Putamen (tissue), 1 donor: ENCODE results near the gene SPTB.
"Not testable (repeated sequence)": the region's sequence is repeated elsewhere in the genome, so short reads cannot be mapped to it uniquely, and the experiment has no call there.

Experiments
- DNase-seq: peaks from one replicate; pipeline ENCODE4 v3.0.0-alpha.2; 2016; ENCODE audit warnings: low spot score

SPTB gene

GRCh38 chr14:64879635-64880220, at the start of gene SPTB:
Gene SPTB (minus strand): TSS chr14:64879907. CDS start chr14:64823094, 56,813 bp downstream.
- peak; percentile 27 for DNase-seq

DNA sequence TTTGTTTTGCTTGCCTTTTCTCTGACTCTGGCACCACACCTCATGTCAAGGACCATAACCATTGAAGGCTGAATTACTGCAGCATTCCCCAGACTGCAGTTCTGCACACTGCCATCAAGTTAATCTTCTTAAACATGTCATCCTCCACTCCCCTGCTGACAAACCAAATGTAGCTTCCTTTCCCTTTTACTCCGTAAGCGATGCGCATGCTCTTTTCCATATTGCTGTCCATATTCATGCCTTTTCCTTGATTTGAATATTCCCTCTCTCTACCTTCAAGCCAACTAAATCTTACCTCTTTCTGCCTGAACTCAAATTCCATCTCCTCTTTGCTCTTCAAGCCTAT, 49.3 kb upstream of the SPTB start:
- no peak for DNase-seq

- no peak for DNase-seq
Measured at GRCh38 chr14:64928239-64929013, 48.7 kb upstream of the SPTB start.

- no peak for DNase-seq
Measured at GRCh38 chr14:64927031-64927430, 47.3 kb upstream of the SPTB start.

GRCh38 chr14:64926398-64926995, 46.8 kb upstream of the SPTB start:
- no peak for DNase-seq

DNA sequence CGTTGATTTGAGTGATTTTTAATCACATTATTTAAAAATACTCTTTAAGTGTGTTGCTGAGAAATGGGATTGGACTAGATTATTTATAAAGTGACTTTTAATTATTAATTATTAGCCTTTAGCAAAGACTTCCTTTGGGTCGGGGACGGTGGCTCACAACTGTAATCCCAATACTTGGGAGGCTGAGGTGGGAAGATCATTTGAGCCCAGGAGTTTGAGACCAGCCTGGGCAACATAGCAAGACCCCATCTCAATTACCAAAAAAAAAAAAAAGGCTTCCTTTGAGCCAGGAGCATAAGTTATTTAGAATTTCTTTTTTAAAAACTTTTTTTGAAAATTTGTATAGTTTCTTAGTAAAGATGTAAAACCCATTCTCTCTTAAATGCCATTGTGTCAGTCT, 43.3 kb upstream of the SPTB start:
- DNase-seq = no peak

DNA sequence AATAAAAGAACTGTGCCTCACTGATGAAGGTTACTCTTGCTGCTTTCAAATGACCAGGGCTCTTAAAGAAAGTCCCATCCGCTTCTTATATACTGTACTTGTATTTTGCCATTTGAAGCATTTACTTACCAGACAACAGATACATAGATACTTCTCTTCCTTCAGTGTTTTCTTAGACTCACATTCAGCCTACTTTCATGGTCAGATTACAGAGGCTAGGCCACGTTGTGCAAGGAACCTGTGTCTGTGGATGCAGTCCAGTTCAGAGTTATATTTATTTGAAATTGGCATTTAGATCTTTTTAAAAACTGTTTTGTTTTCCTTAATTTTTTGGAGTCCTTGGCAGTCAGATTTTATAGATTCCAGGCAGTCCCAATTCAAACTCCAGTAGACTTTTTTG, 40.8 kb upstream of the SPTB start:
- DNase-seq = no peak

DNA sequence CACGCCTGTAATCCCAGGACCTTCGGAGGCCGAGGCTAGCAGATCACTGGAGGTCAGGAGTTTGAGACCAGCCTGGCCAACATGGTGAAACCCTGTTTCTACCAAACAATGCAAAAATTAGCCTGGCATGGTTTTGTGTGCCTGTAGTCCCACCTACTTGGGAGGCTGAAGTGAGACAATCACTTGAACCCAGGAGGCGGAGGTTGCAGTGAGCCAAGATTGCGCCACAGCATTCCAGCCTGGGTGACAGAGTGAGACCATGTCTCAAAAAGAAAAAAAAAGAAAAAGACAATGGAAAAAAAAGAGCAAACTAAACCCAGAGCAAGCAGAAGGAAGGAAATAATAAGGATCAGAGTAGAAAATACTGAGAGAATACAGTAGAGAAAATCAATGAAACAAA, 39.9 kb upstream of the SPTB start:
- DNase-seq = no peak

GRCh38 chr14:64919215-64919614, 39.5 kb upstream of the SPTB start:
- no peak for DNase-seq

GRCh38 chr14:64918216-64918615, 38.5 kb upstream of the SPTB start:
- DNase-seq = no peak

DNA sequence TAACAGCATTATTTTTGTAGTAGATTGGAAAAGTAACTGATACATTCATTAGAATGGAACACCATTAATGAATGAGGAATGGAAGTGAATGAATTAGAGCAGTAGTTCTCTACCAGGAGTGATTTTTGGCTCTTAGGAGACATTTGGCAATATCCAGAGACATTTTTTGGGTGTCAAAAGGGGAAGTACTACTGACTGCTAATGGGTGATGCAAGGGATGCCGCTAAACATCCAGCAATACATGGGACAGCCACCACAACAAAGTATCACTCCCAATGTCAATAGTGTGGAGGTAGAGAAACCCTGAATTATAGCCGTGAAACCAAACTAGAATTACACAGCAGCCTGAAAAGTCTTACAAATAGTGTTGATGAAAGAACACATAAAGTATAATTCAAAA, 36.1 kb upstream of the SPTB start:
- no peak for DNase-seq

DNA sequence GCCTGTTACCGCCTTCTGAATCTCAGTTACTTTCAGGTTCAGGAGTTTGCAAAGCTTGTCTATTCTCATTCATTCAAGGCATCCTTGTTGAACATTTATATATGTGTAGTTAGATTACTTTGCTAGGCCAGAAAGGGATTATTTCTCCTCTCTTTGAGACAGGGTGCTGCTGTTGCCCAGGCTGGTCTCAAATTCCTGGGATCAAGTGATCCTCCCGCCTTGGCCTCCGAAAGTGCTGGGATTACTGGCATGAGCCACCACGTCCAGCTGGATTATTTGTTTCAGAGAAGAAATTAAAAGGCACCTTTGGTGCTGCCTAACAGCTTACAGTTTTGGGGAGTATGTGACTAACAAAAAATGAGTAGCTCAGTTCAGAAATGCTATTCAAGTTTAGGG, 35.3 kb upstream of the SPTB start:
- no peak for DNase-seq

DNA sequence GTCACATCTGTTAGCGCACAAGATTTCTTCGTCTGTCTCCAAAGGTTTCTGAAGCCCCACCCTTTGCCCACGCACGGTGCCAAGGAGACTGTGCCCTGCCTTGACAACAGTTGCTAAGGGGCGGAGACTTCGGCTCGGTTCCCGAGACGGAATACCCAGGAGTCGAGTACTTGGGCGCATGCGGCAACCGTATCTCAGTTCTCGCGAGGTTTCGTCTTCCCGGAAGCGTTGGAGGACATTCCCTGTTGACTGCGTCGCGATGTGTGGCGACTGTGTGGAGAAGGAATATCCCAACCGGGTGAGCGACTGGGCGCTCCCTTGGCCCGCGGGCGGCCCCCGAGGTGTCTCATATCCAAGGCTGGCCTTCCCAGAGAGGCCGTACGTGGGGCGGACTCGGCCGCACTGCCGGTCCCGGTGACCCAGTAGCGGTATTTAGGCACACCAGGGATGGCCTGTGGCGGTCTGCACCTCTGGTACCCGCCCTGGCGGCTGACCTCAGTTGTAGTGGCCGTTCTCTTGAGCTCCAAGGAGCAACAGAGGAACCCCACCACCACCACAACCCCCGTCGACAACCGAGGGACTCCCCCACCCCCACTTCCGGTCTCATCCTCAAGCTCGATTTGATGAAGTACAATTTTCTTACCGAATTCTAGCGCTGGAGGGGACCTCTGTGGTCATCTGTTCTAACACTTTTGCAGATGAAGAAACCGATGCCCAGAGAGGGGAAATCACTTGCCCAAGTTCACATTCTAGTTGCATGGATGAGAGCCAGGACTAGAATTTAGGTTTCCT, 34.7 kb upstream of the SPTB start, which contains the start of gene CHURC1:
Gene CHURC1, plus strand, starts transcription at position 219 of the 792 bp plus-strand sequence. Its CDS starts 41 bp downstream, at position 260.
- DNase-seq = peak; percentile 97

DNA sequence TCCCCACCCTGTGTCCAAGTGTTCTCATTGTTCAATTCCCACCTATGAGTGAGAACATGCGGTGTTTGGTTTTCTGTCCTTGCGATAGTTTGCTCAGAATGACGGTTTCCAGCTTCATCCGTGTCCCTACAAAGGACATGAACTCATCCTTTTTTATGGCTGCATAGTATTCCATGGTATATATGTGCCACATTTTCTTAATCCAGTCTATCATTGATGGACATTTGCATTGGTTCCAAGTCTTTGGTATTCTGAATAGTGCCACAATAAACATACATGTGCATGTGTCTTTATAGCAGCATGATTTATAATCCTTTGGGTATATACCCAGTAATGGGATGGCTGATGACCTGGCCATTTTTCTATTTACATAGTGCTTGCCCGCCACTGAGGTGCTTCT, 33.8 kb upstream of the SPTB start:
- not testable (repeated sequence) for DNase-seq

- DNase-seq = no peak
Measured at GRCh38 chr14:64912261-64912660, 32.6 kb upstream of the SPTB start.

DNA sequence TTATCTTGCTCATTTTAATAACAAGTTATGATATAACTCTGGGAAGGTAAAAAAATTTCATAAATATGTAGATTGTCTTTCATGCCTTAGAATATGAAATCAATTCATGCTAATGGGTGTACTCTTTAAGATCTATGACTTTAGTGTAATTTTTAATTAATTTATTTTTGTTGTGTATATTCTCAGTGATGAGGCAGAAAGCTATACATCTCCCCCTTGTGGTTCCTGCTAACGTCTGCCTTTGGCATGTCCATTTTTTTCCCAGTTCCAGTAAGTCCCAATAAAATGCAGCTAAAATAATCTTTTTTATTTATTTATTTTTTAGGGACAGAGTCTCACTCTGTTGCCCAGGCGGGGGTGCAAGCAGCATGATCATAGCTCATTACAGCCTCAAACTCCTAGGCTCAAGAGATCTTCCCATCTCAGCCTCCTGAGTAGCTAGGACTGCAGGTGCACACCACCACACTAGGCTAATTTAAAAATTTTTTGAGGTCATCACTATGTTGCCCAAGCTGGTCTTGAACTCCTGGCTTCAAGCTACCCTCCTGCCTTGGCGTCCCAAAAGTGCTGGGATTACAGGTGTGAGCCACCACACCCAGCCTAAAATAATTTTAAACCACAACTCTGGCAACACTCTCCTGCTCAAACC, 31.3 kb upstream of the SPTB start:
- DNase-seq = no peak

GRCh38 chr14:64906022-64906421, 26.3 kb upstream of the SPTB start:
- DNase-seq = no peak

- no peak for DNase-seq
Measured at GRCh38 chr14:64899958-64900357, 20.3 kb upstream of the SPTB start.

- DNase-seq = peak; percentile 53
Measured at GRCh38 chr14:64891839-64892375, 12.2 kb upstream of the SPTB start.

DNA sequence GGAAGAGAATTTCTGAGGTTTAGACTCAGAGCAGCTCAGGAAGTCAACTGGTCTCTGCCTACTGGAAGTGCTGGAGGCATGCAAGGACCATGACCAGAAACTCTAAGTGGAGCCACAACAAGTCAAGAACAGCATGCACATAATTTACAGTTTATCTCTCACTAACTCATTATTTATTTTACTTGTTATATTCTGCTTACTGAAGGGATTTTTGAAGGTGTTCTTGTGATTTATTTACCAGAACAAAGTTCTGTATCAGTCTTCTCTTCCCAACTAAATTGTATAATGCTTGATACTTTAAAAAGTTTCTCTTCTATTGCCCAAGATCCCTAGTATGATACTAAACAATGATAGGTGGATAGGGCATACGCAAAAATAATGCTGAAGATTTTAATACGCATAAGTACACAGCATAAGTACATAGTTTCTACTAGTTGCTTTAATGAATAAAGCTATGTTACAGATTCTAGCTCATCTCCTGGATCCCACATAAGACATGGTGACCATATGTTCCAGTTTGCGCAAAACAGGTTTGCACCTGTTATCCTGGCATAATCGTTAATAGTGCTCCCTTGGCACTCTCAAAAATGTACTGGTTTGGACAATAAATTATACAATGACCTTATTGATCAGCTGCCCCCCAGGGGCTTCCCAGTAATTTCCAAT, 11.6 kb upstream of the SPTB start:
- DNase-seq = no peak

DNA sequence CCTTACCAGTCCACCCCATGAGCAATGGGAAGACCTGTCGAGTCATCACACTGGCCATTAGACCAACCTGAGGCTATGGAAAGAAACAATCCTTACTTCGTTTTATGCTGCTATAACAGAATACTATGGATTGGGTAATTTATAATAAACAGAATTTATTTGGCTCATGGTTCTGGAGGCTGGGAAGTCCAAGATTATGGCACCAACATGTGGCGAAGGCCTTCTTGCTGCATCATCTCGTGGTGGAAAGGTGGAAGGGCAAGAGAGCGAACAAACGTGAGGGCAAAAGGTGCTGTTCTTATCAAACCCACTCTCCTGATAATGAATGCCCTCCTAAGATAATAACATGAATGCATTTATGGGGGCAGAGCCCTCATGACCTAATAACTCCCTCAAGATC, 9.6 kb upstream of the SPTB start:
- DNase-seq = no peak
